MM.1S (cell line): ENCODE data around the gene MUC5B.

Experiments used
- CTCF ChIP-seq: fragments of 300-600 bp; sonication (generic); IDR thresholded peaks from 2 replicates; pipeline ENCODE4 v1.5.1; 2016; ENCODE audit warnings: antibody characterized with exemption, low read length, mixed read lengths
- EZH2 ChIP-seq: fragments of 300-600 bp; sonication (generic); optimal IDR thresholded peaks from 2 replicates; pipeline ENCODE3; 2017; ENCODE audit warnings: low read depth, mild to moderate bottlenecking, antibody characterized with exemption, low read length, mixed read lengths
- EZH2phosphoT487 ChIP-seq: fragments of 300-600 bp; sonication (generic); IDR thresholded peaks from 2 replicates; pipeline ENCODE4 v1.6.1; 2018; ENCODE audit warnings: antibody characterized with exemption, low read length

GRCh38 chr11:1220941-1221721 lies 1.7 kb upstream of the MUC5B start:
- TF ChIP-seq CTCF (no peak), EZH2 (no peak), EZH2phosphoT487 (no peak)
